HG03135 (cell line): ENCODE measurements around the gene GALNT18.

ENCODE experiments used
- ATAC-seq: cut with Tn5 transposase; IDR thresholded peaks from one replicate; pipeline ENCODE4 v1.9.1; 2021; ENCODE audit warnings: mild to moderate bottlenecking, moderate library complexity; ENCODE audit not compliant: unreplicated experiment

Gene GALNT18

DNA sequence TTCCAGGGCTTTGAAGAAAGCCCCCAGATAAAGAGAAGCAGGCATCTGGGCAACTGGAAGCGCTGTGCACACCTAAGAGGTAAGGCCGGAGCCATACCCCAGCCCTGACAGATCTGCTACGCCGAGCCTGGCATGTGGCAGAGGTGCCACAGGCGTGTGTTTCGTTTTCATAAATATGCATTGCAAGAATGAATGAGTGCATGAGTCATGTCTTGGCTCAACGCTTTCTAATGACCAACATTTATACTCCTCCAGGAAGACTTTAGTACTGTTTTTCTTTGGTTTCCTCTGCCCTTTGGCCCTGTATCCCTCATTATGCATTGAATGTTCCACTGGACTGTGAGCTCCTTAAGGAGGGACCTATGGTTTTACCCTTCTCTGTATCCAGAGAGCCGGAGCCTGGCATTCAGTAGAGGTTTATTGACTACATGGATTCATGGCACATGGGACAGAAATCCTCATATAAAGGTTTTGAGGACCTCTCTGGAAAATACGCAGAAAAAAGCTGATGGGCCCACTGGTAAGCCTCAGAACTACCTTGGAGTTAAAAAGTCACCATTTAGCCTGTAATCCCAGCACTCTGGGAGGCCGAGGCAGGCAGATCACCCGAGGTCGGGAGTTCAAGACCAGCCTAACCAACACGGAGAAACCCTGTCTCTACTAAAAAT is 229.9 kb downstream of the GALNT18 start:
- no peak for ATAC-seq

- ATAC-seq = no peak
Observed at GRCh38 chr11:11391169-11391568, 230.6 kb downstream of the GALNT18 start.

DNA sequence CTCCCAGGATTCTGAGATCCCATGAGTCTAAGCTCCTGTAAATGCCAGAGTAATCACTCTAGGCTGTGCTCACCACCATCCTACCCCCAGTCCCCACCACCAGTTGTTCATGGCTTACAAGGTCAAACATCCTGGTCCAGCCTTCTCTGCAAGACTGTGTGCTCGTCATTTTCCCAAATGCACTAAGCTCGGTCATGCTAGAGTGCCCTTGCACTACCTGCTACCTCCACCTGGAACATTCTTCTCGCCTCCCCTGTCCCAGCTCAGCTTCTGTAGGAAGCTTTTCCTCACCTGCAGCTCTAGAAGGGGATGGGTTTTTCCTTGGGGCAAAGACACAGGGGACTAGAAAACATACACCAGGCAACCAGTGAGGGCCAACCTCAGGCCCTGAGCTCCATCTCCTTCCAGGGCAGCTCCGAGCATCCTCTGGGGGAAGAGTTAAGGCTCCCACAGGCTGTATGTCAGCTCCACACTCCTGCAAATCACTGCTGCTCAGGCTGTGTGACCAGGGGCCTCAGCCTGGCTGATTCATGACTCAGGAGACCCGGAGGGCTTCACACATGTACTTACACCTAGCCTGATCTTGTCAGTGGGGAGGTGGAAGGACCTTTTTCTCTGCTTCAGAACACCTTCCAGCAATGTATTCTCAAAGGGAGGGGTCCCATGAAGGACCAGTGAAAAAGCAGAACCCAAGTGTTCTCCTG is 231.6 kb downstream of the GALNT18 start:
- ATAC-seq = no peak

DNA sequence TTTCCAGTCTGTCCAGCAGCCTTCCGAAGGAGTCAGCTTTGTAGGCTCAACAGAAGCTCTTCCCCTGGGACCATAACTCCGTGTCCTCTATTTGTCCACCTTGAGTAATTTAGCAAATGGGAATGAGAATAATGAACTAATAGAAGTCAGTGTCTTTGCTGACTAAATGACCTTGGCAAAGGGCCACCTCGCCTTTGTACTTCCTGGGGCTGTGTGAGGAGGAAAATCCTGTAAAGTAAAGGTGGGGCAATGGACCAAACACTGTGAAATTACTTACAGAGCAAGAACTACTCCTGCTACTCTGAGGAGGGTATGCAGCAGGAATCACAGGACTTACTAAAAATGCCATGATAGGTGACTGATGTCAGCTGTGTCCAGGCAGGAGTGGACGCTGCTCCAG is 232.6 kb downstream of the GALNT18 start:
- ATAC-seq = no peak

GRCh38 chr11:11387622-11388305 is 234.0 kb downstream of the GALNT18 start:
- ATAC-seq = no peak

- ATAC-seq = no peak
Observed at GRCh38 chr11:11387207-11387606, 234.6 kb downstream of the GALNT18 start.

GRCh38 chr11:11384829-11385228 is 237.0 kb downstream of the GALNT18 start:
- no peak for ATAC-seq

- ATAC-seq = no peak
Observed at GRCh38 chr11:11383995-11384394, 237.8 kb downstream of the GALNT18 start.

- no peak for ATAC-seq
Observed at GRCh38 chr11:11382858-11383532, 238.8 kb downstream of the GALNT18 start.

- no peak for ATAC-seq
Observed at GRCh38 chr11:11381471-11382105, 240.2 kb downstream of the GALNT18 start.

DNA sequence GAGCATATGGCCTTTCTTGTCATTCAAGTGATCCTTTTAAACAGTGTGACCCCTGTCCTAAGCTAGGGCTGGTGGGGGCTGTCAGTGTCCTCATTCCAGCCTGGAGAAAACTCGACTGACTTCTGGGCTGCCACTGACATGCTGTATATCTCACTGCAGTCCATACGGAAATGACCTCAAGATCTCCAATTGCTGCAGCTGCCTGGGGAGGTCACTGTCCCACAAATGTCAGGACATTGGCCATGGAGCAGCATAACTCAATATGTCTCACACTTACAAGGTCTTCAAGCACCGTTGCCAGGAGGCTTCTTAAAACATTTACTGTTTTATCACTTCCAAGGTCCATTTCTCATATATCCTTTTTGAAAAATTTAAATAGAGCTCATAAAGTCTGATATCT is 240.9 kb downstream of the GALNT18 start:
- no peak for ATAC-seq

DNA sequence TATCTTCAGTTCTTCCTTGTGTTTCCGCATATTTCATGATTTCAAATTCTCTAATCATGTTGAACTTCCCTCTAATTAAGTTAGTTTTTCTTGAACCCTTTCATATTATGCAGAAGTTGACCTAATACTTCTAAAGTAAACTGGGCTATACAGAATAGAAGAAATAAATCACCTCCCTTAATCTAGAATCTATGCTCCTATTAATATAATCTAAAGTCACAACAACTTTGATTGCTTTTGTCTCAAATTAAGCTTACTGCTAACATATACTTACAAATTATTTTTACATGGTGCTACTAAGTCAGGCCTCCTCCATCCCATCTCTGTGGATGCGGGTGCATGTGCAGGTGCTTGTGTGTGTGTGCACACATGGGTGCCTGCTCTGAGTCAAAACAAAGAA is 241.5 kb downstream of the GALNT18 start:
- ATAC-seq = no peak

DNA sequence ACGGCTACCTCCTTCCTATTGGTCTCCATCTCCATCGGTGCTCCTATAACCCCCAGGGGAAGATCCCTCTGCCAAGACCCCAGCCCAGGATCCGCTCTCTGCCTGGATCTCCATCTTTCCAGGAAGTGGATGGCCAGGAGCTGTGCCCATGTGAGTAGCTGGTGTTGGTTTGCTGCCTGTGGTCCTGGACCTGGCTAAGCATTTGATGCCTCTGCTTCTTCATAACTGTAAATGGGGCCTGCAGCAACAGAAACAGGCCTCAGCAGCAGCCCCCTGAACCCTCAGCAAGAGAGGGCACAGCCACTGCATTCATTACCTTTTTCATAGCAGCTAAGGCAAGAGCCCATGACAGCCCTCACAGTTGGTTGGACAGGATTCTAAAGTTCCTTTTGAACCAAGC is 242.1 kb downstream of the GALNT18 start:
- ATAC-seq = no peak

- no peak for ATAC-seq
Observed at GRCh38 chr11:11378184-11378940, 243.4 kb downstream of the GALNT18 start.

- peak; percentile 68 for ATAC-seq
Observed at GRCh38 chr11:11374358-11375148, 247.3 kb downstream of the GALNT18 start.

DNA sequence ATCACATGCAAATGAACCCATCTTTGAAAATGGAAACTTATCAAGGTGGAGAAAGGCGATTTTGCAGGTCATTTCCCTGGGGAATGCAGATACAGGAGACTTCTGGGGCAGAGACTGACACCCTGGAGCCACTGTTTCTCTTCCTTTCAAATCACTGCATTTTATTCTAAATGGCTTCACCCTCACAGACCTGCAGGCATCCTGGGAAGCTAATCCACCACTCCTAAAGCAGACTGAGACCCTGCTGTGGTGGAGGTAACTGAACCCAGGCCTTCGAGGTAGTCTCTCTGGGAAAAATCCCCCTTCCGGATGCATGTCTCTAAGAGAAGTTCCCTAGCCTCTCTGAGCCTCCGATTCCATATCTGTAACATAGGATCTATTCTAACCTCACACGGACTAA is 247.9 kb downstream of the GALNT18 start:
- no peak for ATAC-seq

DNA sequence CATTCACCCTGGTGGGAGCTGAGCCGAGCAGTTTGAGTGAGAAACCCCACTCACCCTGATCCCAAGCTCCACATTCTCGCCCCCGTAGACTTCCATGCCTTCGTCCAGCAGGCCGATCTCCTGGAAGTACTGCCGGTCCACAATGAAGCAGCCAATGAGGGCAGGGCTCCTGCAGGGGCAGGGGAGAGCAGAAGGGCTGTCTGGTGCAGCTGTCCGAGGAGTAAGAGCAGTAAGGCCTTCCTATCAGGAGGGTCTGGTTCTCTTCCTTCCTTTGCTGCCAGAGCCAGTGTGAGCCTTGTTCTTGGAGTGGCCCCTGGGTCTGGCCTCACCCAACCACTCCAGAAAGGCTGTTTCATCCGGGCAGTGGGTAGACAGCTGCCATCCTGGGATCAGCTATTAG is 249.3 kb downstream of the GALNT18 start:
- no peak for ATAC-seq

GRCh38 chr11:11370962-11371303 is 250.9 kb downstream of the GALNT18 start:
- no peak for ATAC-seq

DNA sequence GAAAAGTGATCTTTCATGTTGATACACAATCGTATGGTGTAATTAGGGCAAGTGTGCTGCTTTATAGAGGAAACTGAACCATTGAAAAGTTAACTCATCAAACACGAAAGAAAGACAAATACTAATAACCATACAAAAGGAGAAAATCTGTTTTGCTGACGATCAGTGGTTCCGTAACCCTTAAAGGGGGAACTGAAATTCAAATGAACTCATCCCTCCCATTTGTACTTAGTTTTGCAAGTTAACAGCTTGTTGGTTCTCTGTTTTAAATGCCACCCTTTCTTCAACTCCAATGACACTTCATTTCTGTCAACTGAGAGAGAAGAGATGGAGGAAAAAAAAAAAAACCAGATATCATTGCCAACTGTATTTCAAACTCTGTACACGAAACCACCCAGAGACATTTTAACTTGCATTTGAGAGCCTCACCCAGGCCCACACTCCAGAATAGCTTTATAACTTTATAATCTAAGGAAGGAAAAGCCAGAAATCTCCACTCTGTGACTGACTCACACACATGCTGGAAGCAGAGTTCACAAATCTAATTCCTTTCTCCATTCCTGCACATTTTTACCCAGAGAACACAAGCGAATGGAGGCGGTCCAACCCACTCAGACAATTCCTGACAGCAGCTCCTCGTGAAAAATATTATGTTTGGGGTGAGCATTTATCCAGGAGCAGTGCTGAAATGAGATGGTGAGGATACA is 251.4 kb downstream of the GALNT18 start:
- ATAC-seq = no peak
